Ecto neural progenitor cell (in vitro differentiated cells): ENCODE data around the gene METTL24.

Source experiments
- DNase-seq: peaks from one replicate; pipeline ENCODE4 v3.0.0-alpha.2; 2018; ENCODE audit warnings: low spot score

The METTL24 gene

GRCh38 chr6:110334423-110335180, 23.5 kb downstream of the METTL24 start:
- DNase-seq = no peak

GRCh38 chr6:110332281-110332680, 25.9 kb downstream of the METTL24 start:
- DNase-seq = no peak

- DNase-seq = no peak
Observed at GRCh38 chr6:110331816-110332215, 26.3 kb downstream of the METTL24 start.

GRCh38 chr6:110331390-110331789, 26.8 kb downstream of the METTL24 start:
- no peak for DNase-seq

GRCh38 chr6:110329714-110330436, 28.3 kb downstream of the METTL24 start:
- no peak for DNase-seq

GRCh38 chr6:110329348-110329713, 28.8 kb downstream of the METTL24 start:
- DNase-seq = no peak

- DNase-seq = no peak
Observed at GRCh38 chr6:110328259-110328658, 29.9 kb downstream of the METTL24 start.

- DNase-seq = no peak
Observed at GRCh38 chr6:110327391-110327790, 30.8 kb downstream of the METTL24 start.

- DNase-seq = no peak
Observed at GRCh38 chr6:110326609-110327008, 31.5 kb downstream of the METTL24 start.

- no peak for DNase-seq
Observed at GRCh38 chr6:110326057-110326456, 32.1 kb downstream of the METTL24 start.

- no peak for DNase-seq
Observed at GRCh38 chr6:110325197-110325596, 33.0 kb downstream of the METTL24 start.

- no peak for DNase-seq
Observed at GRCh38 chr6:110324548-110324947, 33.6 kb downstream of the METTL24 start.

GRCh38 chr6:110323258-110323657, 34.9 kb downstream of the METTL24 start:
- DNase-seq = no peak

- no peak for DNase-seq
Observed at GRCh38 chr6:110322874-110323242, 35.3 kb downstream of the METTL24 start.

GRCh38 chr6:110322151-110322873, 35.8 kb downstream of the METTL24 start:
- DNase-seq = no peak

- DNase-seq = no peak
Observed at GRCh38 chr6:110320307-110320706, 37.8 kb downstream of the METTL24 start.

- no peak for DNase-seq
Observed at GRCh38 chr6:110319843-110320242, 38.3 kb downstream of the METTL24 start.

- DNase-seq = no peak
Observed at GRCh38 chr6:110319381-110319780, 38.8 kb downstream of the METTL24 start.

- DNase-seq = no peak
Observed at GRCh38 chr6:110318971-110319370, 39.2 kb downstream of the METTL24 start.

GRCh38 chr6:110317646-110318045, 40.5 kb downstream of the METTL24 start:
- no peak for DNase-seq

- no peak for DNase-seq
Observed at GRCh38 chr6:110317189-110317588, 41.0 kb downstream of the METTL24 start.

GRCh38 chr6:110315869-110316398, 42.2 kb downstream of the METTL24 start:
- no peak for DNase-seq
